GM20000 (cell line): ENCODE results near the gene MBLAC1.

ENCODE experiments used
- DNase-seq: peaks from one replicate; pipeline ENCODE4 v3.0.0; 2012; ENCODE audit warnings: low spot score
- TF ChIP-seq, protein P1 (sequence below): IDR thresholded peaks from 2 replicates; pipeline ENCODE4 v1.5.1; 2012; ENCODE audit warnings: mild to moderate bottlenecking, control low read depth; ENCODE audit errors: extremely low read depth, missing control alignments

Gene MBLAC1

GRCh38 chr7:100107125-100107737 lies 19.5 kb upstream of the MBLAC1 start:
- no peak for DNase-seq

DNA sequence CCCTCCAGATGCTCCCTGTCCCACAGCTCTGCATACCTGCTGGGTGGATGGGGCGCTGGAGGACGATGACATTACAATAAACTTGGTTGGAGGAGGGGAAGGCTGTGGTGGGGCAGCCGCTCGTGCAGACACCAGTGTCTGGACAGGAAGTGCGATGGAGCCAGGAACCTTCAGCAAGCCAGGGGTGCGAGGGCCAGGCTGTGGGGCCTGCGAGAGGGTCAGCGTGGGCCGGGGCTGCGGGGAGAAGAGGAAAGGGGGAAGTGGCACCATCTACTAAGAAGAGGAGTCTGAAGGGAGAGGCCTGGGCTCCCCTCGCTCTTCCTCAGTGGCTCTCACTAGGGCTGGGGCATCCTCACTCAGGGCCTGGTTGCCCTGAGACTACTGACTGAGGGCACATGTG lies 18.9 kb upstream of the MBLAC1 start:
- TF ChIP-seq, protein P1, sequence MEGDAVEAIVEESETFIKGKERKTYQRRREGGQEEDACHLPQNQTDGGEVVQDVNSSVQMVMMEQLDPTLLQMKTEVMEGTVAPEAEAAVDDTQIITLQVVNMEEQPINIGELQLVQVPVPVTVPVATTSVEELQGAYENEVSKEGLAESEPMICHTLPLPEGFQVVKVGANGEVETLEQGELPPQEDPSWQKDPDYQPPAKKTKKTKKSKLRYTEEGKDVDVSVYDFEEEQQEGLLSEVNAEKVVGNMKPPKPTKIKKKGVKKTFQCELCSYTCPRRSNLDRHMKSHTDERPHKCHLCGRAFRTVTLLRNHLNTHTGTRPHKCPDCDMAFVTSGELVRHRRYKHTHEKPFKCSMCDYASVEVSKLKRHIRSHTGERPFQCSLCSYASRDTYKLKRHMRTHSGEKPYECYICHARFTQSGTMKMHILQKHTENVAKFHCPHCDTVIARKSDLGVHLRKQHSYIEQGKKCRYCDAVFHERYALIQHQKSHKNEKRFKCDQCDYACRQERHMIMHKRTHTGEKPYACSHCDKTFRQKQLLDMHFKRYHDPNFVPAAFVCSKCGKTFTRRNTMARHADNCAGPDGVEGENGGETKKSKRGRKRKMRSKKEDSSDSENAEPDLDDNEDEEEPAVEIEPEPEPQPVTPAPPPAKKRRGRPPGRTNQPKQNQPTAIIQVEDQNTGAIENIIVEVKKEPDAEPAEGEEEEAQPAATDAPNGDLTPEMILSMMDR: no peak
- DNase-seq: no peak

More at GRCh38 chr7:100107125-100107737, 19.5 kb upstream of the MBLAC1 start:
- TF ChIP-seq, protein P1: no peak

- DNase-seq: no peak
- TF ChIP-seq, protein P1: no peak
Observed at GRCh38 chr7:100109521-100110163, 17.1 kb upstream of the MBLAC1 start.

DNA sequence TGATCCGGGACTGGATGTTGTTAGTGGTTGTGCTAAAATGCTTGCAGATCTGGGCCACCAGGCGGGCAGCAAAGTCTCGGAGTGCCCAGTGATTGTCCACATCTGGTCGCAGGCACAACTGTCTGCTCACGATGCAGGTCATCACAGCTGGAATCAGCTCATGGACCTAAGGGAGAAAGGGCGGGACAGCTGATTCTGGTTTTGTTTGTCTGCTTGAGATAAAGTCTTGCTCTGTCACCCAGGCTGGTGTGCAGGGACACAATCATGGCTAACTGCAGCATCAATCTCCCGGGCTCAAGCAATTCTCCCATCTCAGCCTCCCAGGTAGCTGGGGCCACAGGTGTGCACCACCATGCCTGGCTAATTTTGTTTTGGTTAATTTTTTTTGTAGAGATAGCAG lies 15.6 kb upstream of the MBLAC1 start:
- DNase-seq: no peak
- TF ChIP-seq, protein P1: no peak

DNA sequence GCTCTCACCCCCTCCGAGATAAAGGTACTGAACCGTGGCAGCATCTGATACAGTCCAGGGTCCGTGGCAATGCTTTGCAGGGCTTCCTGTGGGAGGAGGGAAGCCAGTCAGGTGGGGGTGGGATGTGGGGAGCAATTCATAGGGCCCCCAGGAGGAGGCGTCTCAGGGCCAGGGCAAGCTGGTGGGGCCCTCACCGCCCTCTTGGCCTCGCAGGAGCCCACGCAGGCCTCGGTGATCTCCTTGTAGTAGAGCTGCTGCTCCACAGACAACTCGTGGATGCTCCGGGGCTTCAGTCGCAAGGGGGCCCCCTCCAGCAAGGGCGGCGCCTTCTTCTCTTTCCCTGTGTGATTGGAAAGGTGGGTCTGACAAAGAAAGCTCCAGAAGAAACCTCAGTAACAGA lies 14.9 kb upstream of the MBLAC1 start:
- TF ChIP-seq, protein P1: no peak
- no peak for DNase-seq

- no peak for DNase-seq
- TF ChIP-seq, protein P1: no peak
Observed at GRCh38 chr7:100115026-100115425, 11.7 kb upstream of the MBLAC1 start.

DNA sequence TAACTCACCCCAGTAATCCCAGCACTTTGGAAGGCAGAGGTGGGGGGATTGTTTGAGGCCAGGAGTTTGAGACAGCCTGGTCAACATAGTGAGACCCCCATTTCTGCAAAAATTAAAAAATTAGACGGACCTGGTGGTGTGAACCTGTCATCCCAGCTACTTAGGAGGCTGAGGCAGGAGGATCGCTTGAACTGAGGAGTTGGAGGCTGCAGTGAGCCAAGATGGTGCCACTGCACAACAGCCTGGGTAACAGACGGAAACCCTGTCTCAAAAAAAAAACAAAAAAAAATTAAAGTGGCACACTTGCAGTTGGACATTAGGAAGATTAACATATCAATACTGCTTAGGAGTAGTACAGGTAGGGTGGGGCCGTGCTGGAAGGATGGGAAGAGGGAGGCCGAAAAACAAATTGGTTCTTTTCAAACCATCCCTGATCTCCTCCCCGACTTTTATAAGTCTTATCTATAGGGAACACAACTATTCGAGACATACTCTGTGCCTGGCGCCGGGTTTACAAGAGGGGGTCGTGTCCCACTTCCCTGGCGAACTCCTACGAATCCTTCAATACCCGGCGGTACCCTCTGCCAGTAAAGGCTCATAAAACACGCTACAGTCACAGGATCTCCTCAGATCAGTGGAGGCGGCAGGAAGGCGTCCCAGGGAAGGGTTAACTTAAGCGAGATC lies 8.2 kb upstream of the MBLAC1 start:
- no peak for DNase-seq

More for the DNA sequence above, 8.2 kb upstream of the MBLAC1 start:
- TF ChIP-seq, protein P1: no peak
